H1 (cell line): ENCODE data around the gene PRPF38A. TPM values are rescaled to one million over a fixed set of nuclear protein-coding genes. Genes with fewer than 3 reads are reported as not detected.

Source experiments
- CTCF ChIA-PET: fragments of 300-600 bp; sonication (Branson Sonifier 250); formaldehyde crosslinking; loops from one replicate; lab custom pipeline; 2021; ENCODE audit not compliant: partially characterized antibody; lab: Charles Lee
- POLR2A ChIA-PET: fragments of 300-600 bp; sonication (Branson Sonifier 250); formaldehyde crosslinking; loops from one replicate; lab custom pipeline; 2021; ENCODE audit warnings: inconsistent platforms; ENCODE audit not compliant: partially characterized antibody; lab: Charles Lee
- DNase-seq, 2 experiments: peaks; one replicate each; pipeline versions ENCODE4 v3.0.0 to v3.0.0-alpha.2; 2010 to 2022; ENCODE audit warnings: low spot score in 2 of 2, low read depth in 1 of 2, mixed read lengths in 1 of 2
- FAIRE-seq: peaks from 2 replicates; lab custom pipeline; 2011; peaks lifted over from hg19 to GRCh38; lab: Jason Lieb, UNC
- H2AFZ ChIP-seq: 2 replicates; pipeline ENCODE4 v1.8.1; 2012; ENCODE audit warnings: low read length, inconsistent platforms
- H2AK5ac ChIP-seq: 2 replicates; pipeline ENCODE4 v1.6.1; 2013; ENCODE audit warnings: low read depth, low read length
- H2BK120ac ChIP-seq: replicated peaks from 2 replicates; pipeline ENCODE3; 2013; ENCODE audit warnings: low read depth, low read length, inconsistent platforms
- H2BK12ac ChIP-seq: 2 replicates; pipeline ENCODE4 v1.6.1; 2013; ENCODE audit warnings: low read depth, low read length
- H2BK15ac ChIP-seq: 2 replicates; pipeline ENCODE4 v1.6.1; 2013; ENCODE audit warnings: low read length
- H2BK20ac ChIP-seq: 2 replicates; pipeline ENCODE4 v1.6.1; 2013; ENCODE audit warnings: low read length
- H2BK5ac ChIP-seq: 2 replicates; pipeline ENCODE4 v1.6.1; 2013; ENCODE audit warnings: low read depth, low read length
- H3K14ac ChIP-seq: 2 replicates; pipeline ENCODE4 v1.6.1; 2013; ENCODE audit warnings: inconsistent platforms; ENCODE audit not compliant: insufficient read length
- H3K18ac ChIP-seq: 2 replicates; pipeline ENCODE4 v1.6.1; 2013; ENCODE audit warnings: low read length; ENCODE audit errors: extremely low read depth
- H3K23ac ChIP-seq: 2 replicates; pipeline ENCODE4 v1.6.1; 2013; ENCODE audit warnings: inconsistent platforms; ENCODE audit not compliant: insufficient read length
- H3K23me2 ChIP-seq: 2 replicates; pipeline ENCODE4 v1.6.1; 2013; ENCODE audit warnings: low read depth, low read length
- H3K27ac ChIP-seq: 2 replicates; pipeline ENCODE4 v1.6.1; 2011; ENCODE audit warnings: low read depth, low read length, inconsistent platforms
- H3K27me3 ChIP-seq, 4 experiments: replicated peaks in 1 of 4; 1 replicate in 1 of 4; 2 replicates in 3 of 4; pipeline versions ENCODE4 v1.6.1 to v1.8.1; 2011 to 2013; ENCODE audit warnings: low read length in 3 of 4, mild to moderate bottlenecking in 3 of 4, inconsistent platforms in 2 of 4, mixed read lengths in 2 of 4, moderate library complexity in 1 of 4; ENCODE audit not compliant: control insufficient read depth in 3 of 4, insufficient read depth in 3 of 4; ENCODE audit errors: extremely low read depth in 1 of 4
- H3K36me3 ChIP-seq, 4 experiments: 2 replicates each; pipeline versions ENCODE4 v1.6.1 to v1.8.1; 2011 to 2013; ENCODE audit warnings: mild to moderate bottlenecking in 4 of 4, low read length in 3 of 4, moderate library complexity in 2 of 4, control low read depth in 1 of 4, inconsistent platforms in 1 of 4; ENCODE audit not compliant: insufficient read depth in 4 of 4, control insufficient read depth in 2 of 4
- H3K4ac ChIP-seq: replicated peaks from 2 replicates; pipeline ENCODE3; 2013; ENCODE audit warnings: low read length, low read depth, mixed read lengths, inconsistent platforms; ENCODE audit not compliant: insufficient read length
- H3K4me1 ChIP-seq, 4 experiments: replicated peaks in 1 of 4; 1 replicate in 1 of 4; 2 replicates in 3 of 4; pipeline versions ENCODE4 v1.6.1 to v1.8.1; 2011 to 2013; ENCODE audit warnings: low read length in 3 of 4, inconsistent platforms in 2 of 4, mixed read lengths in 1 of 4; ENCODE audit not compliant: insufficient read depth in 4 of 4, control insufficient read depth in 3 of 4
- H3K4me2 ChIP-seq, 2 experiments: 2 replicates each; pipeline versions ENCODE4 v1.6.1 to v1.8.1; 2011 to 2013; ENCODE audit warnings: low read depth in 2 of 2, low read length in 2 of 2, control low read depth in 1 of 2, inconsistent platforms in 1 of 2, mild to moderate bottlenecking in 1 of 2; ENCODE audit not compliant: insufficient read depth in 1 of 2
- H3K4me3 ChIP-seq, 4 experiments: fragments of 200-600, 300-600 bp in 1 of 4; sonication (generic), shearing (Covaris generic), sonication (Bioruptor Twin) in 1 of 4; 2 replicates each; pipeline versions ENCODE4 v1.5.1 to v1.8.1; 2011 to 2016; ENCODE audit warnings: low read length in 4 of 4, low read depth in 3 of 4, control low read depth in 2 of 4, inconsistent platforms in 2 of 4, mild to moderate bottlenecking in 2 of 4, mixed read lengths in 1 of 4, moderate library complexity in 1 of 4; ENCODE audit not compliant: insufficient read depth in 2 of 4; ENCODE audit errors: extremely low read depth in 1 of 4
- H3K56ac ChIP-seq: replicated peaks from 2 replicates; pipeline ENCODE3; 2013; ENCODE audit warnings: low read depth, mild to moderate bottlenecking, mixed read lengths, low read length, inconsistent platforms; ENCODE audit not compliant: insufficient read length
- H3K79me1 ChIP-seq: 2 replicates; pipeline ENCODE4 v1.6.1; 2013; ENCODE audit warnings: low read depth, low read length, control low read depth
- H3K79me2 ChIP-seq, 2 experiments: 2 replicates each; pipeline versions ENCODE4 v1.6.1 to v1.8.1; 2012 to 2013; ENCODE audit warnings: low read length in 2 of 2, mild to moderate bottlenecking in 2 of 2, inconsistent platforms in 1 of 2; ENCODE audit not compliant: insufficient read depth in 2 of 2, control insufficient read depth in 1 of 2
- H3K9ac ChIP-seq, 4 experiments: replicated peaks in 1 of 4; 1 replicate in 1 of 4; 2 replicates in 3 of 4; pipeline versions ENCODE4 v1.6.1 to v1.8.1; 2011 to 2013; ENCODE audit warnings: low read depth in 3 of 4, low read length in 3 of 4, control low read depth in 2 of 4, mild to moderate bottlenecking in 2 of 4, moderate library complexity in 2 of 4, inconsistent platforms in 1 of 4; ENCODE audit errors: extremely low read depth in 1 of 4
- H3K9me3 ChIP-seq, 2 experiments: 2 replicates each; pipeline versions ENCODE4 v1.6.1 to v1.8.1; 2012 to 2013; ENCODE audit warnings: mild to moderate bottlenecking in 2 of 2, moderate library complexity in 2 of 2, control low read depth in 1 of 2, inconsistent platforms in 1 of 2, low read depth in 1 of 2, low read length in 1 of 2, mixed read lengths in 1 of 2; ENCODE audit not compliant: insufficient read depth in 2 of 2
- H4K20me1 ChIP-seq, 2 experiments: replicated peaks in 1 of 2; 2 replicates each; pipeline versions ENCODE3 to v1.8.1; 2011 to 2013; ENCODE audit warnings: inconsistent platforms in 2 of 2, low read length in 2 of 2, mild to moderate bottlenecking in 1 of 2; ENCODE audit not compliant: insufficient read depth in 2 of 2, control insufficient read depth in 1 of 2
- H4K5ac ChIP-seq: 2 replicates; pipeline ENCODE4 v1.6.1; 2013; ENCODE audit warnings: low read length, low read depth, mixed read lengths, inconsistent platforms; ENCODE audit not compliant: insufficient read length
- H4K8ac ChIP-seq: 2 replicates; pipeline ENCODE4 v1.8.0; 2013; ENCODE audit warnings: mild to moderate bottlenecking, moderate library complexity, low read length, inconsistent platforms; ENCODE audit not compliant: insufficient read depth; ENCODE audit errors: extremely low read depth
- H4K91ac ChIP-seq: replicated peaks from 2 replicates; pipeline ENCODE3; 2013; ENCODE audit warnings: low read length, mixed read lengths, inconsistent platforms; ENCODE audit not compliant: insufficient read length
- ASH2L ChIP-seq: fragments of 200-600, 300-600 bp; sonication (generic); IDR thresholded peaks from one replicate; pipeline ENCODE4 v1.7.1; 2017; ENCODE audit warnings: low read length
- JUND ChIP-seq: IDR thresholded peaks from 2 replicates; pipeline ENCODE4 v1.6.1; 2011; ENCODE audit warnings: mild to moderate bottlenecking, improper control_type of control experiment, low read length
- SIN3A ChIP-seq, 2 experiments: IDR thresholded peaks in 1 of 2; conservative IDR thresholded peaks in 1 of 2; 2 replicates each; pipeline ENCODE4 v1.6.1; 2011 to 2012; ENCODE audit warnings: low read length in 2 of 2, improper control_type of control experiment in 1 of 2, low read depth in 1 of 2, mild to moderate bottlenecking in 1 of 2
- WGBS, 2 experiments: shearing (Covaris generic) in 1 of 2; methylation state at CpG; one replicate each; pipeline versions ENCODE4 v1.1.6 to v1.1.7; 2013 to 2015; ENCODE audit warnings: low lambda C conversion rate in 2 of 2, mixed read lengths in 2 of 2, inconsistent platforms in 1 of 2, low coverage in 1 of 2, missing lambda C conversion rate in 1 of 2; ENCODE audit not compliant: insufficient replicate concordance in 2 of 2, insufficient coverage in 1 of 2, insufficient read length in 1 of 2; ENCODE audit errors: extremely low coverage in 1 of 2, missing lambda C conversion rate in 1 of 2; 5-methylcytosine and 5-hydroxymethylcytosine counted together
- polyA plus RNA-seq, 7 experiments: library from polyadenylated mRNA; depleted of rRNA in 3 of 7; stranded (reverse) in 5 of 7; unstranded in 2 of 7; fragments of >200 nt in 5 of 7; fragments of 200-250 nt in 2 of 7; gene quantifications; 1 replicate in 5 of 7; 2 replicates in 1 of 7; 4 replicates in 1 of 7; pipeline versions ENCODE4 v1.2.1 to v1.2.3, GENCODE V29; 2011 to 2013; ENCODE audit warnings: missing spikeins in 2 of 7, mixed read lengths in 2 of 7
- total RNA-seq: library from RNA; stranded (reverse); fragmentation: NEBNext Ultra II Directional; extraction: Animal tissue kit (Norgen Biotek cat#: 25700); gene quantifications from 2 replicates; pipeline ENCODE4 v1.2.1, GENCODE V29; 2021

PRPF38A gene
- total and polyA plus RNA-seq, 2 of the 8 experiments (the other 6 are each of a cell fraction or from before 2014, with no cell fraction given): 25.6 to 76.2 TPM

- Histone ChIP-seq H3K23me2 (no peaks in the 10 kb centered on the region), H3K4me3 (no peak overlapping the region), H3K9me3 (no peaks in the 10 kb centered on the region), H3K18ac (no peak overlapping the region), H4K20me1 (peaks cover 0 to 1% of the 10 kb centered on the region in 2 experiments), H3K79me1 (no peaks in the 10 kb centered on the region), H3K4me2 (no peak overlapping the region), H3K14ac (no peak overlapping the region), H3K27ac (no peak overlapping the region), H2BK20ac (no peak overlapping the region), H4K91ac (no peak overlapping the region), H3K56ac (no peak overlapping the region), H2AFZ (no peak overlapping the region), H3K4me1 (no peaks in the 10 kb centered on the region; a peak in 1 of 7 replicates), H2BK12ac (no peak overlapping the region), H4K5ac (no peak overlapping the region), H2BK5ac (no peak overlapping the region), H3K27me3 (no peaks in the 10 kb centered on the region), H3K79me2 (no peaks in the 10 kb centered on the region), H2BK15ac (no peak overlapping the region), H3K9ac (no peak overlapping the region), H3K4ac (no peak overlapping the region), H3K23ac (no peak overlapping the region), H3K36me3 (peaks cover 4 to 41% (median 17%) of the 10 kb centered on the region in 4 experiments), H4K8ac (no peak overlapping the region), H2BK120ac (no peak overlapping the region), H2AK5ac (no peak overlapping the region)
- POLR2A ChIA-PET: interaction anchor here (0.6 to 1.4 kb wide), 5 partner anchors 10 to 47 kb away, joined by 3 to 5 read pairs (median 3); partner anchors contain the start of genes ORC1 and PRPF38A
- no peak for DNase-seq
- CTCF ChIA-PET: interaction anchor here (1.5 to 1.9 kb wide), 2 partner anchors 21 to 260 kb away, joined by 5 read pairs; no protein-coding TSS in a partner anchor
- FAIRE-seq: no peak
- 84% methylated on average over 3 of the region's 3 CpGs; no CpG with 5 or more reads in 1 of the 2 experiments for WGBS, 2 experiments
- TF ChIP-seq JUND (no peak), ASH2L (no peak), SIN3A (conservative IDR thresholded peaks at IDR 0.05 in 1 of 2, IDR thresholded peaks at IDR 0.05 in 1 of 2; ENCODE audit: low read depth in 1 of 2, low read length in 2 of 2) (no peak)
Measured at GRCh38 chr1:52426371-52426770, 22.0 kb downstream of the PRPF38A start.
